ENCODE data around the gene CTNNA2. TPM values are rescaled to one million over a fixed set of nuclear protein-coding genes. Genes with fewer than 3 reads are reported as not detected.

Gene CTNNA2
- total and polyA plus RNA-seq, 9 of the 15 experiments (the other 6 are each of a cell fraction or from before 2014, with no cell fraction given): 0.03 to 0.40 (median 0.15) TPM

DNA sequence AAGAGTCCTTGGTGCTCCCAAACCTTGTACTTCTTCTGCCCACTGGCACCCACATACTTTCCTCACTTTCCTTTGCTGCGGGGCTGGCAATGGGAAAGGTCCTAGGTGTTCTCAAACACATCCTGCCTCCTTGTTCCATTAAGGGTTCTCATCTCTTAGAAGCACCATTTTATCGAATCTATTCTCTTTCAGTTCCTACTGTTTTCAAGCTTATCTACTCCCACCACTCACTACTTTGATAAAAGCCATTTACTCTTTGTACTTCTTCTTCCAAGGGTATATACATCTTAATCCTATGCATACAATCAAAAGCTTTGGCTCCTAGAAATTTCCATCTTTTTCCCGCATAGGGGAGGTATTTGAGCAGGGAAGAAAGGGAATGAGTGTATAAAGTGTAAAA lies 868.8 kb downstream of the CTNNA2 start (continued):
- no peak for TF ChIP-seq SRSF1 (IDR thresholded peaks at IDR 0.05; ENCODE audit: low read depth, low read length)
- TF ChIP-seq TRIM28 (IDR thresholded peaks at IDR 0.05): no peak
- TF ChIP-seq NCOA1 (IDR thresholded peaks at IDR 0.05; ENCODE audit: low read depth): no peak
- TF ChIP-seq CCNT2 (IDR thresholded peaks at IDR 0.05; ENCODE audit: borderline replicate concordance, extremely low read depth, insufficient read length, low read depth, low read length): no peak
- no peak for TF ChIP-seq RBM17 (IDR thresholded peaks at IDR 0.05; ENCODE audit: borderline replicate concordance, low read depth, low read length)
- TF ChIP-seq ZNF274 (IDR thresholded peaks at IDR 0.05; ENCODE audit: borderline replicate concordance, low read depth, low read length): no peak
- no peak for TF ChIP-seq RCOR1 (IDR thresholded peaks at IDR 0.05; ENCODE audit: borderline replicate concordance in 1 of 2, low read depth in 2 of 2, low read length in 2 of 2)
- no peak for TF ChIP-seq ZBTB7A (IDR thresholded peaks at IDR 0.05; ENCODE audit: borderline replicate concordance, control insufficient read depth, low read depth, low read length)
- no peak for TF ChIP-seq ZNF140 (CRISPR knock-in tag; IDR thresholded peaks at IDR 0.05)
- no peak for TF ChIP-seq ZFX (CRISPR knock-in tag; IDR thresholded peaks at IDR 0.05)
- no peak for TF ChIP-seq ZBTB33 (CRISPR knock-in tag; IDR thresholded peaks at IDR 0.05)
- no peak for TF ChIP-seq ERF (CRISPR knock-in tag; IDR thresholded peaks at IDR 0.05)
- TF ChIP-seq ARID1B (IDR thresholded peaks at IDR 0.05): peak; percentile 73
- TF ChIP-seq TEAD4 (IDR thresholded peaks at IDR 0.05; ENCODE audit: low read length): peak; percentile 35; the same call in 1 of the 2 replicates
- no peak for TF ChIP-seq TEAD4 (CRISPR knock-in tag; IDR thresholded peaks at IDR 0.05; ENCODE audit: borderline replicate concordance)
- TF ChIP-seq HDGF (IDR thresholded peaks at IDR 0.05): no peak
- TF ChIP-seq TCFL5 (CRISPR knock-in tag; conservative IDR thresholded peaks at IDR 0.05): no peak
- TF ChIP-seq, protein P1, sequence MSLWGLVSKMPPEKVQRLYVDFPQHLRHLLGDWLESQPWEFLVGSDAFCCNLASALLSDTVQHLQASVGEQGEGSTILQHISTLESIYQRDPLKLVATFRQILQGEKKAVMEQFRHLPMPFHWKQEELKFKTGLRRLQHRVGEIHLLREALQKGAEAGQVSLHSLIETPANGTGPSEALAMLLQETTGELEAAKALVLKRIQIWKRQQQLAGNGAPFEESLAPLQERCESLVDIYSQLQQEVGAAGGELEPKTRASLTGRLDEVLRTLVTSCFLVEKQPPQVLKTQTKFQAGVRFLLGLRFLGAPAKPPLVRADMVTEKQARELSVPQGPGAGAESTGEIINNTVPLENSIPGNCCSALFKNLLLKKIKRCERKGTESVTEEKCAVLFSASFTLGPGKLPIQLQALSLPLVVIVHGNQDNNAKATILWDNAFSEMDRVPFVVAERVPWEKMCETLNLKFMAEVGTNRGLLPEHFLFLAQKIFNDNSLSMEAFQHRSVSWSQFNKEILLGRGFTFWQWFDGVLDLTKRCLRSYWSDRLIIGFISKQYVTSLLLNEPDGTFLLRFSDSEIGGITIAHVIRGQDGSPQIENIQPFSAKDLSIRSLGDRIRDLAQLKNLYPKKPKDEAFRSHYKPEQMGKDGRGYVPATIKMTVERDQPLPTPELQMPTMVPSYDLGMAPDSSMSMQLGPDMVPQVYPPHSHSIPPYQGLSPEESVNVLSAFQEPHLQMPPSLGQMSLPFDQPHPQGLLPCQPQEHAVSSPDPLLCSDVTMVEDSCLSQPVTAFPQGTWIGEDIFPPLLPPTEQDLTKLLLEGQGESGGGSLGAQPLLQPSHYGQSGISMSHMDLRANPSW (CRISPR knock-in tag; IDR thresholded peaks at IDR 0.05): no peak
- no peak for TF ChIP-seq DIDO1 (tag; IDR thresholded peaks at IDR 0.05; ENCODE audit: low read depth)
- no peak for TF ChIP-seq HNRNPL (IDR thresholded peaks at IDR 0.05; ENCODE audit: low read depth, low read length)
- TF ChIP-seq MEF2D (tag; conservative IDR thresholded peaks at IDR 0.05; ENCODE audit: low read depth): no peak
- no peak for TF ChIP-seq MCM5 (IDR thresholded peaks at IDR 0.05; ENCODE audit: low read depth)
- TF ChIP-seq PTTG1 (tag; IDR thresholded peaks at IDR 0.05; ENCODE audit: low read depth): no peak
- peak; percentile 15; the same call in 1 of the 2 replicates for TF ChIP-seq SMARCA4 (IDR thresholded peaks at IDR 0.05)

All from K562 (cell line).